AG04450 (cell line): ENCODE measurements around the gene SLC6A15. TPM values are rescaled to one million over a fixed set of nuclear protein-coding genes. Genes with fewer than 3 reads are reported as not detected.

Source experiments
- CTCF ChIA-PET: fragments of 300-600, 350-600 bp; formaldehyde crosslinking; extraction: SDS; loops from one replicate; lab custom pipeline; 2022; ENCODE audit warnings: antibody characterized with exemption, inconsistent platforms; lab: Charles Lee
- POLR2A ChIA-PET: fragments of 350-600 bp; formaldehyde crosslinking; extraction: SDS; loops from one replicate; lab custom pipeline; 2021; ENCODE audit warnings: antibody characterized with exemption, inconsistent platforms; lab: Yijun Ruan, JAX
- DNase-seq: peaks from one replicate; pipeline ENCODE4 v3.0.0-alpha.2; 2011; ENCODE audit warnings: low read depth, low spot score
- H3K27ac ChIP-seq: one replicate; pipeline ENCODE4 v1.5.1; 2012; ENCODE audit warnings: low read depth, low read length, control low read depth
- H3K27me3 ChIP-seq: one replicate; pipeline ENCODE4 v1.6.0; 2012; ENCODE audit warnings: low read length; ENCODE audit not compliant: control insufficient read depth, insufficient read depth
- H3K4me3 ChIP-seq: 2 replicates; pipeline ENCODE4 v1.5.1; 2011; ENCODE audit warnings: mild to moderate bottlenecking, low read depth, low read length, control low read depth
- H3K9me3 ChIP-seq: 2 replicates; pipeline ENCODE4 v1.5.1; 2012; ENCODE audit warnings: low read length; ENCODE audit not compliant: control insufficient read depth, insufficient read depth
- polyA plus RNA-seq: library from polyadenylated mRNA; depleted of rRNA; stranded (reverse); fragments of >200 nt; gene quantifications from 2 replicates; pipeline ENCODE4 v1.2.3, GENCODE V29; 2011
- TF ChIP-seq, protein P1 (sequence below): IDR thresholded peaks from 2 replicates; pipeline ENCODE4 v1.5.1; 2011; ENCODE audit warnings: low read depth, low read length, control low read depth, inconsistent platforms

Gene SLC6A15
- polyA plus RNA-seq, 1 experiment, result 1.4 TPM

DNA sequence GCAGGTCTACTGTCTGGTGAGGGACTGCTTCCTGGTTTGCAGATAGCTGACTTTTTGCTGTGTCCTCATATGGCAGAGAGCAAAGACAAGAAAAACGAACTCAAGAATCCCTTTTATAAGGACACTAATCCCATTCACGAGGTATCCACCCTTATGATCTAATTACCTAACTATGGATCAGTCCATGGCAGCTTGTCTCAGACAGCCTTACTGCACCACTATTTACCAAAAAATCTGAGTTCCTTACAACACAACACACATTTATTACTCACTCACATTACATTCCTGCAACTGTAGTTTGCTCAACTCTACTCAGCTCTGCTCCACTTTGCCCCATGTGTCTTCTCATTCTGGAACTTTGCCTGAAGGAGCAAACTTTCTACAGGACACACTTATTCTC, 10.1 kb upstream of the SLC6A15 start:
- Histone ChIP-seq H3K27me3 (no peaks in the 10 kb centered on the region), H3K27ac (no peak overlapping the region), H3K4me3 (no peak overlapping the region), H3K9me3 (no peaks in the 10 kb centered on the region)
- TF ChIP-seq, protein P1, sequence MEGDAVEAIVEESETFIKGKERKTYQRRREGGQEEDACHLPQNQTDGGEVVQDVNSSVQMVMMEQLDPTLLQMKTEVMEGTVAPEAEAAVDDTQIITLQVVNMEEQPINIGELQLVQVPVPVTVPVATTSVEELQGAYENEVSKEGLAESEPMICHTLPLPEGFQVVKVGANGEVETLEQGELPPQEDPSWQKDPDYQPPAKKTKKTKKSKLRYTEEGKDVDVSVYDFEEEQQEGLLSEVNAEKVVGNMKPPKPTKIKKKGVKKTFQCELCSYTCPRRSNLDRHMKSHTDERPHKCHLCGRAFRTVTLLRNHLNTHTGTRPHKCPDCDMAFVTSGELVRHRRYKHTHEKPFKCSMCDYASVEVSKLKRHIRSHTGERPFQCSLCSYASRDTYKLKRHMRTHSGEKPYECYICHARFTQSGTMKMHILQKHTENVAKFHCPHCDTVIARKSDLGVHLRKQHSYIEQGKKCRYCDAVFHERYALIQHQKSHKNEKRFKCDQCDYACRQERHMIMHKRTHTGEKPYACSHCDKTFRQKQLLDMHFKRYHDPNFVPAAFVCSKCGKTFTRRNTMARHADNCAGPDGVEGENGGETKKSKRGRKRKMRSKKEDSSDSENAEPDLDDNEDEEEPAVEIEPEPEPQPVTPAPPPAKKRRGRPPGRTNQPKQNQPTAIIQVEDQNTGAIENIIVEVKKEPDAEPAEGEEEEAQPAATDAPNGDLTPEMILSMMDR, result no peak
- ChIA-PET POLR2A (no interaction called here), CTCF (interaction anchor here (1.0 to 1.4 kb wide), 2 partner anchors 12 to 107 kb away, joined by 3 to 5 read pairs; no protein-coding TSS in a partner anchor)
- no peak for DNase-seq

DNA sequence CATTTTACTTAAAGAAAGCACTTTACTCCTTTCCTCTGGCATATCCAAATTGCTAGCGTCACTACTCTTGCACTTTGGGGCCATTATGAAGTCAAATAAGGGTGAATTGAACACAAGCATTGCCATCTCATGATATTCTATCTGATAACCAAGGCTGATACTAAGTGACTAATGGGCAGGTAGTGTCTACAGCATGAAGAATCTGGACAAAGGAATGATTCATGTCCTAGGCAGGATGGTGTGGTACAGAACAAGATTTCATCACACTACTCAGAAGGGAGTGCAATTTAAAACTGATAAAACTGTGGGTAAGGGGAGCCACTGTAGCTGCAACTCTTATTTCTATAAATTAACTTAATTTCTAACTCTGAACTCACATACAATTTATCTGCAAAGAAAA, 7.7 kb upstream of the SLC6A15 start:
- no peak for DNase-seq
- Histone ChIP-seq H3K27me3 (no peaks in the 10 kb centered on the region), H3K4me3 (no peak overlapping the region), H3K9me3 (no peaks in the 10 kb centered on the region), H3K27ac (no peak overlapping the region)
- ChIA-PET CTCF (no interaction called here), POLR2A (no interaction called here)
- TF ChIP-seq, protein P1, result no peak

DNA sequence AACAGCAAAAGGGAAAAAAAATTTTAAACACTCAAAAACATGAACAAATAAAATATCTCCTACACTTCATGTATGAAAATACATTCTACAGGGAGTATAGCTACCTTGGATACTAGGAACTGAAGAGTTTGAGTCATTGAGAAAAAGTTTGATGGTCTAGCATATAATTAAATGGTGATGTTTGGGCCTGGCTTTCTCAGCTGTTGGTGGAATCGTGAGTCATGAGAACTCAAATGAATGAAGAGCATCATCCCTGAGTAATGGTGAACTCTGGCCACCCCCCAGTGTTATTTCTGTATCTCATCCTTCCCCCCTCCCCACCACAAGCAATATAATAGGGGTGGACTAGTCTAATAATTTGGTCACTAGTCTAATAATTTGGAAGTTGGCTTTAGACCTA, 6.7 kb upstream of the SLC6A15 start:
- no peak overlapping the region for H3K27ac ChIP-seq
- no peak overlapping the region for H3K4me3 ChIP-seq
- TF ChIP-seq, protein P1, result no peak
- ChIA-PET POLR2A (no interaction called here), CTCF (no interaction called here)
- H3K27me3 ChIP-seq, result no peaks in the 10 kb centered on the region
- H3K9me3 ChIP-seq, result no peaks in the 10 kb centered on the region
- no peak for DNase-seq

DNA sequence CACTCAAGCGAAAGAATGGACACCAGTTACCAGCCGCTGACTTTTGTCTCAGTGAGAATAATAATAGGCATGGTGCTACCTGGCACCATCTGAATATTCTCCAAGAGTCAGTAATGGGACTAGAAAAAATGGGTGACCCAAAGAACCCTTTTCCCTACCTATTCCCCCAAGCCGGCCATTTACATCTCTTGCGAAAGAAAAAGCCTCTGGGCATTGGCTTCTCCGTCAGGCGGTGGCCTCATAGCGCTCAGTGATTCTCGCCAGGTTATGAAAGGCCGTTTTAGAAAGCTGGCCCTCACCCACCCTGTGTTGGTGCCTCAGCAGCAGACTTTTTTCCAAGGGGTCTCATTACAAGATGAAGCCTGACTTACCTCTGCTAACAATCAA, 523 bp upstream of the SLC6A15 start:
- ChIA-PET POLR2A (no interaction called here), CTCF (interaction anchor here (0.6 to 3.6 kb wide), 2 partner anchors 38 to 116 kb away, joined by 3 to 23 read pairs; no protein-coding TSS in a partner anchor)
- TF ChIP-seq, protein P1, result no peak
- Histone ChIP-seq H3K9me3 (no peaks in the 10 kb centered on the region; the same call in 1 of the 2 replicates), H3K27me3 (peaks cover 15% of the 10 kb centered on the region), H3K27ac (no peak overlapping the region), H3K4me3 (peak overlapping the region; percentile 58)
- DNase-seq, result no peak

DNA sequence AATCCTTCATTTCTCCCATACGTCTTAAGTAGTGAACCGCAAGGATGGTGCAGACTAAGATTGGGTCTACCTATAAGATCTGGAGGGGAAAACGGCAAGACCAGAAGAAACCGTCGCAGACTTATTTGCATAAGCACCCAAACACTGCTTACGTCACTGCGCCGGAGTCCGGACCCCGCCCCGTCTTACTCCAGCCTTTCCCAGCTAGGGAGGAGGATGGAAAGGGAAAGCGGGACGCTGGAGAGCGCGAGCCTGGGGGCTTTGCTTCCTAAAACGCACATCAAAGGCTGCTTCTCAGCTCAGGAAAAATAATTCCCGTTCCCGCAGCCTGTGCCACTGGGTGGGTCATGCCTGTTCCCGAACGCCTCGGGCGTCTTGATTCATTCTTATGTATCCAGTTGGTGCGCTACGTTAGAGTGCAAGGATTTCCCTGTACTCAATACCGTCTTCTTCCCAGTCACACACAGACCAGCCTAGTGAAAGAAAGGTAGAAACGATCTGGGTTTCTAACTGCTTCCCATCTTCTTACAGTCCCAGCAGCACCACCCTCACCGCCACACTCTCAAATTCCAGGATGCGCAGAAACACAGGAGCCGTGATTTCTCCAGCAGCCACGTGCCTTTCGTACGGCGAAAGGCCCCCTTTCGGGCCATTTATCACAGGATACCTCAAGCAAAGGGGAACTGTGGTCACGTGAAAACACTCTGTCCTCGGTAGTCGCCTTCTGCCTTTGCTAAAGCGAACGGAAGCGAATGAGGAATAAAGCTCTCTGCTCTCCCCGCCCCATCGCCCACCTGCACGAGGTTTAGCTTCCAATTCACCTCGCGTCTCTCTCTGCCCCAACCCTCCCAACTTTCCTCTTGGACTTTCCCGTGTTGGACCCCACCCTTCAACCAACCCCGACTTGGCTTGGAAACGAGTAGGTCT, 1.1 kb downstream of the SLC6A15 start:
- TF ChIP-seq, protein P1, result no peak
- Histone ChIP-seq H3K27ac (no peak overlapping the region), H3K4me3 (peak overlapping the region; percentile 58), H3K9me3 (no peaks in the 10 kb centered on the region; the same call in 1 of the 2 replicates), H3K27me3 (peaks cover 15% of the 10 kb centered on the region)
- ChIA-PET CTCF (interaction anchor here (0.7 to 3.6 kb wide), 8 partner anchors 11 to 120 kb away, joined by 3 to 23 read pairs (median 3); no protein-coding TSS in a partner anchor), POLR2A (interaction anchor here (0.7 kb wide), 1 partner anchor 555 kb away, joined by 3 read pairs; no protein-coding TSS in a partner anchor)
- DNase-seq, result no peak
